GM19239 (cell line): ENCODE results near the gene GNAT3.

Experiments
- DNase-seq: peaks from one replicate; pipeline ENCODE4 v3.0.0; 2011; ENCODE audit warnings: low spot score; ENCODE audit not compliant: insufficient read length
- FAIRE-seq: peaks from 2 replicates; lab custom pipeline; 2011; peaks lifted over from hg19 to GRCh38; lab: Jason Lieb, UNC

GNAT3 gene

DNA sequence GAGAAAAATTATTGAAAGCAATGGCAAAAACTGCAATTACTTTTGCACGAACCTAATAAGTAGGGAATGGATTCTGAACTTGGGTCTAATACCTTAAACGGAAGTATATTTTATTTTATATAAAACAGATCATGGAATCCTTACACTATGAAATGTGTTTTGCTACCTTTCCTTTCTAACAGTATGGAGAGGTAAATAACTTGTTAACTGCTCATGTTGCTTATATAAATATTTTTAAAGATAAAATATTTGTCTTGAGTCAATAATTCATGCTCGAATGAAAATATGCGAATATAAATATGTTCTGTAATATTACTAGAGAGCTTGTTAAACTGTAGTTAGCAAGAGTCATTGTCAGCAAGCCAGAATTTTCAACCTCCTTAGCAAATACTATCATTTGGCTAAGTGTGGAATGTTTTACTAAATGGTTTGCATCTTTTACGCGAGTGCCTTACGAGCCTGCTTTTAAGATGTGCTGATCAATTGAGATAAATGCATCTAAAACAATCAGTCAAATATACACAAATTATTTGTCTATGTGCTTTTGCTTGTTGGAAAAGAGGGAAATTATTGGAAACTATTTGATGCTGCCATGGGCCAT is 5.9 kb downstream of the GNAT3 start:
- FAIRE-seq (no peak), DNase-seq (no peak)

DNA sequence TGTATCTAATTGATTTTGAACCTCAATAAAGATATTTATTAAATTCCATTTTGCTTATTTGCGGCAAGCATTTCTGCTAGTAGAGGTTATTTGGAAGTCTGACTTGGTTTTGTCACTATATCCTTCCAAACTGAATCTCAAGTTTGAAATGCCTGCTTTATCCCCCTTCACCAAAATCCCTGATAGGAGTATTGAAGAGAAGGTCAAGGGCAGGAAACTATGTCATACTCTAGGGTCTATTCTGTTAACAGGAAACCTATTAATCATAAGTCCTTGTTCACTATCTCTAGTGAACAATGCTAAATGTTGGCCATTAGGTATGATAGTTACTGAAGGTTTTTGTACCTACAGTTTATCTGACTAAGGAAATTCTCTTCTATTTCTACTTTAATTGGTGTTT is 11.5 kb downstream of the GNAT3 start:
- FAIRE-seq (no peak), DNase-seq (no peak)

DNA sequence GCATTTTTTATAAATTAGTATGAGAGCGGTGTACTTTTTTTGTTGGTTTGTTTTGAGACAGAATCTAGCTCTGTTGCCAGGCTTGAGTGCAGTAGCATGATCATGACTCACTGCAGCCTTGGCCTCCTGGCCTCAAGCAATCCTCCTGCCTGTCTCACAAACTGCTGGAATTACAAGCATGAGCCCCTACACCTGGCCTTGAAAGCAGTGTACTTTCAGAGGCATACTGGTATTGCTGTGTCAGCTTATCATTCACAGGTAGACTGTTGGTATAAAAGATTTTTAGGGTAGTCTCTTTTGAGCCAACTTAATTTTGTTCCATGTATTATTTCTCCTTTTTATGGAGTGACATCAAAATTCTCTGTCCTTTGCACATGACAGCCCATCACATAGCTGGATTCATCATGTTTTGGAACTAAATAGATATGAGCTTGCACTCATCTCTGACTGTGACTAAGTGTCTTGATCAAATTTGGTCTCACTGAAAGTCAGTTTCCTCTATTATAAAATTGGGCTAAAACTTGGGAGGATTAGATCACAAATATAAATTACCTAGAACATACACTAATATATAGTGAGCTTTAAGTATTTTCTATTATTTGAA is 12.4 kb downstream of the GNAT3 start:
- no peak for FAIRE-seq
- DNase-seq, result no peak

DNA sequence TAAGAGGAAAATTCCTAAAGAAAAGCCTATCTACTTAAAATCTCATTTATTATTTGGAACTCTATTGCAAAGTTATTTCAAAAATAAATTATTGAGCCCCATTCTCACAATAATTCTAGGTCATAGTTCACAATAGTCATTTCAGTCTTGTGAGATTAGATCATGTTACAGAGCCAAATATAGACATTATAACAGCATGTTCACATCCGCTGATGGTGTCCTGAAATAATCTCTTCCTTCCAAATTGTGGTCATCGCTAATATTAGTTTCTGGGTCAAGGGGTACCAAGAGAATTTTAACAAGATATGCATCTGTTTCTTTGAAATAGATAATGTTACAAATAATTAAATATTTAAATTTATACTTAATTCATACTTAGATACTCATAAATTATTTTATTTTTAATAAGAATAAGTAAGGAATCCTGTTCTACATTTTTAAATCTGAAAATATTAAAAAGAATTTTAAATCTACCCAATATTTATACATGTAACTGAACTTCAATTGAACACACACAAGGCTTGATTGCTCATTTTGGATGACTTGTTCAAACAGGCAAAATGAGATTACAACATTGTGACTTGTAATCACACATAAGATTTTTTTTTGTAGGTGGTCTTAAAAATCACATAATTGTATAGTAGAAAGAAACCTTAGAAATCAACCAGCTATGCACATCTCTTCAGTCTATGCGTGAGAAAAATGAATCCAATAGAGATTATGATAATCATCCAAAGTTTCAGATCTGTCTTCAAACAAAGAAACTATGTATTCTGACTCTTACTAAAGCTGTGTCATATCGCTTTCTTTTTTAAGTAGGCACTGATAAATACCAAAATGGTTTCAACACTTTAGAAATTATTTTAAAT is 13.1 kb downstream of the GNAT3 start:
- DNase-seq (no peak), FAIRE-seq (no peak)

DNA sequence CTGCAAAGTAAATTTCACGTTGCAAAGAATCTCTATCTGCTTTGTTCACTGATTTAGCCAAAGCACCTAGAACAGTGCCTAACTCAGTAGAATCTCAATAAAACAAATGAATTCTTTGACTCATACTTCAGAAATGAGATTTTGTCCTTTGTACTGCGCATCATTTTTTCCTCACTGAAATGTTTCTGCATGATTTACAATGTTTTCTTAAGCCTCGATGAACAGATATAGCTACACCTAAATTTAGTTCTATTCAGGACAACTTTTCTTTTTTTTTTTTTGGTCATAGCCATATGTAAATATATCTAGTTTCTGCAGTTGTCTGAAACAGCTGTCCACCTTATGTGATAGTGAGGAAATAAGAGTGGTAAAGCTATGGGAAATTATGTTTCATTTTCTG is 15.3 kb downstream of the GNAT3 start:
- no peak for DNase-seq
- no peak for FAIRE-seq

DNA sequence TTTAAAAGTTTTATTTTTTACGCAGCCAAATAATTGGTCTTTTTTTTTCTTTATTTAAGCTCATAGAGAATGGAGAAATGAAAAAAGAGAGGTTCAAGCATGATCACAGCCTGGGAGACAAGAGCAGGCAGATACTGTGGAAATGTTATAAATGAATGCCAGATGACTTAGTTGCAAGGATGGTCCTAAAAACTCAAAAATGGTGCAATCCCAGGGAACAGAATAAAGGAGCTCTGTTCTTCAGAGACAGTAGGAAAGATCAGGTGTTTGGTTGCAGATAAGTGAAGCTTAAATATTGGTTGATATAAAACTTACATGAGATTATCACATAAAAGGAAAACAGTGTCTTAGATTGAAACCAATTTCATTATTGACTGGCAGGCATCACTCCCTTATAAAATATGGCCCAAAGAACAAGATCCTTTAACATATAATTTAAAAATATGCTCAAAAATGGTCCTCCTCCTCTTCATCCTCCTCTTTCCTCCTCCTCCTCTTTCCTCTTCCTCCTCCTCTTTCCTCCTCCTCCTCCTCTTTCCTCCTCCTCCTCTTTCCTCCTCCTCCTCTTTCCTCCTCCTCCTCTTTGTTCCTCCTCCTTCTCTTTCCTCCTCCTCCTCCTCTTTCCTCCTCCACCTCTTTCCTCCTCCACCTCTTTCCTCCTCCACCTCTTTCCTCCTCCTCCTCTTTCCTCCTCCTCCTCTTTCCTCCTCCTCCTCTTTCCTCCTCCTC is 18.6 kb downstream of the GNAT3 start:
- FAIRE-seq, result no peak
- DNase-seq, result no peak

DNA sequence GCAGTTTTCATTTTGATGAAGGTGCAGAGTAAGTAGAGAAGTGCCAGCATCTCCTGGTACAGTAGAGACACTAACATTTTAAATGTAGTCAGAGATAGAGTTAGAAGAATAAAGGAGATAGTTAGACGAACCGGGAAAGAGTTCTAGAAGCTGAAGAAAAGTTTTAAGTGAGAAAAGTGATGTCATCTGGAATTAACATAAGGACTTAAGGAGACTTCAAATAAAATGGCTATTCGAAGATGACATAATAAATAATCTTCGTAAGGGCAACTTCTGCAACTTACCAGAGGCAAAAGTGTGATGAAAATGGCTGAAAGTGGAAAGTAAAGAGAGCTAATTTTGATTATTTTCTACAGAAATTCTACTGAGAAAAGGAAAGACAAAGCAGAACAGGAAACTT is 20.4 kb downstream of the GNAT3 start:
- DNase-seq, result no peak
- no peak for FAIRE-seq

DNA sequence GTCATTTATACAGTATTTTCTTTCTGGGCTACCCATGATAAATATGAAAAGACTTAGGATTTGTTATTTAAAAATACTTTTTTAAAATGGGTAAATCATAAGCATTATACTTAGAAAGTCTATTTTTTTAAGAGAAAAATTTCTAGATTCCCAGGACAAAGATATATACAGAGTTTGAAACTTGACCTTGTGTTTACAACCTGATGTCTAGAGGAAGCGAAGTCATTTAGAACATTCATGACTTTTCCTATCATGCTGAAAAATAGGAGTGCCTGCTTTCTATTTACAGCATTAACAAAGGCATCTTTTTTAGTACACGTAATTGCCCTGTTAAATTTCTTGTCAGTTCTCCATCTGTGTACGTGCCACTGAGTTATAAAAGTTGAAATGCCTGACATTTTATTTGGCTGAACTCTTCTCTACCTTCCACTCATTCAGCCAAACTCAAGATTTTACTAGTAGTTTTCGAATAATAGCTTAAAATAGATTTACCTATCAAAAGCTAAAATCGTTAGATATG is 23.0 kb downstream of the GNAT3 start:
- no peak for DNase-seq
- FAIRE-seq, result no peak

DNA sequence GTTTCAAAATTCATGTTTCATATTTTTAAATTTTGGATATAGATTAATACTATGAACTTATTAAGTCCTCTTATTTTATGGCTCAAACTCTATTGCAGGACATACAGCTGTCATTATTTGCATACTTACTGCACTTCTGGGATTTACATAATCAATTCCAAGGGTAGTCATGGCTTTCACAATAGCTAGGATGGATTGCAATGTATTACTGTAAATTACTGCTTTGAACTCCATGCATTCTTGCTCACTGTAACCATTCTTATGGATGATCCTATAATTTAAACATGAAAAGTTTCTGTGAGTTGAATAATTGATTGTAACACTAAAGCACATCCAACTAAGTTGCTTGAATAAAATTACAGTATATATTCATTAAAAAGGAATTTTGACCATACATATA is 23.5 kb downstream of the GNAT3 start:
- DNase-seq, result no peak
- no peak for FAIRE-seq

DNA sequence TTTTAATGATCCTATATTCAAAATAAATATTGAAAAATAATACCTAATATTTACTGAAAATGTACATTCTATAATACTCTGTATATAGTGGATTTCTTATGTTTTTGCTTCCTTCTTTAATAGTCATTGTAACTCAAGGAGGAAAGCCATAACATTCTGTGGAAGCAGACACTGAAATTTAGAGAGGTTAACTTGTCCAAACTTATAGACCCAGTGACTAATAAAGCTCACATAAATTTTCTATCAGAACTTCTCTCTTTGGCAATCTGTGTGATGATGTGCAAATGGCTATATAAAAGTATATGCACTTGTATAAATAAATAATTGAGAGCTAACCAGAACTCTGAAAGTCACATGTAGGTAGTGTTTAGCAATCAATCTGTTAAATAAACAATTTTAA is 26.1 kb downstream of the GNAT3 start:
- FAIRE-seq (no peak), DNase-seq (no peak)

DNA sequence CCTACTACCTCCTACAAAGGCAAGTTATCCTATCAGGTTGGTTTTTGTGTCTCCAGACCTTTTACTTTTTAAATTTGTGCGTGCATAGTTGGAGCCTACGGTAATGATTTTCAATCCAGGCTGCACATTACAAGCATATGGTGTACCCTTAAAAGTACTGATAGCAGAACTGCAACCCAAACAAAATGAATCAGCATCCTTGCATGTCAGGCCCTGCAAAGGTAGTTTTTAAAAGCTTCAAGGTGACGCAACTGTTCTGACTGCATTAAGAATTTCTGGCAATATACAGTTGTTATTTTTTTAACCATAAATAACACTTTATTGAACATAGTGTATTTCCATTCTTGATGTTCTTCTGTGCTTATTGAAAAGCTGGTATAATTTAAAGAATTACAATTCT is 28.9 kb downstream of the GNAT3 start:
- FAIRE-seq (no peak), DNase-seq (no peak)

DNA sequence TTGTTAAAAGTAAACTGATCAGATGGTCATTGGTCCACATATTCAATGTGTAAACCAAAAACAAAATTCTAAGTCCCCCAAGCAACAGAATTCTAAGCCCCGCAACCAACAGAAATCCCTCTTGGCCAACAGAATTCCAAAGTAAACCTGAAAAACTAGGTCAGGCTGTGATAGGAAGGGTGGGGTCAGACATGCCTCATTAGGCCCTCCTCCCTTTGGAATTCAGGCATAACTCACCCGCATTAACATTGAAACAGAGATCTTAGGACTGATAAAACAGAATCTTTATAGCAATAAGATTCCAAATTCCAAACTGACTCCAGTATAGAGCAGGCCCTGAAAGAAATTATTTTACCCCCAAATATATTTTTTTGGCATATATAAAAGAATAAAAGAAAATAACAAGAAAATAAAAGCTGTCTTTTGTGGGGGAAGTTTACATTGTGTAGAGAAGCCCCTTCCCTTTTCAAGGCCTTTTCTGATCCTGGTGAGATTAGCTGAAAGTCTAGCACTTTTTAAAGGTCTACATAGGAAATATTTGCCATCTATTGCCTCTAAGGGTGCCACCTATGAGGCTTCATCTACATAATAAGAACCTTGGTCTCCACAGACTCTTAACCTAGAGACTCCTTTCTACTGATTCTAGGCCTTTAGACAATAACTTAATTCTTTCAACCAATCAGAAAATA is 30.5 kb downstream of the GNAT3 start:
- no peak for DNase-seq

DNA sequence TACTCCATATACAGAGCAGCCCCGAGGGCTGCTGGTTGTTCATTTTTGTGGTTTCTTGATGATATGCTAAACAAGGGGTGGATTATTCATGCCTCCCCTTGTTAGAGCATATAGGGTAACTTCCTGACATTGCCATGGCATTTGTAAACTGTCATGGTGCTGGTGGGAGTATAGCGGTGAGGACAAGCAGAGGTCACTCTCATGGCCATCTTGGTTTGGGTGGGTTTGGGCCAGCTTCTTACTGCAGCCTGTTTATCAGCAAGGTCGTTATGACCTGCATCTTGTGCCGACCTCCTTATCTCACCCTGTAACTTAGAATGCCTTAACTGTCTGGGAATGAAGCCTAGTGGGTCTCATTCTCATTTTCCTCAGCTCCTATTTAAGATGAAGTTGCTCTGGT is 31.3 kb downstream of the GNAT3 start:
- FAIRE-seq (no peak), DNase-seq (no peak)

More for the DNA sequence above, 30.5 kb downstream of the GNAT3 start:
- no peak for FAIRE-seq

DNA sequence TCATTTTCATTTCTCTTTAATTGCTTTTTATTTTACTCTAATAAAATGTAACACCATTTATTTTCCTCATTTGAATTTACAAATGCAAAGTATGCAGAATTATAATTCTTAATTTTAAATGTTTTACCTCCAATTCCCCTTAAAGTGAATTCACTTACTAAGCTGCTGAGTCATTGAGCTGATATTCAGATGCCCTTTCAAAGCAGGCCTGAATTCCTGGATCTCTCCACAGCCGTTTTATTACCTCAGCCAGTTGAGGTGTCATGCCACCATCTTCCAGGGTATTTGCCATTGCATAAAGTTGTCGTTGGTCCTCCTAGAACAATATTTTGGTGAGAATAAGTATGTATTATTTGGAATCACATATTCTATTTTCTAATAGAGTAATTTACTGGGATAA is 33.2 kb downstream of the GNAT3 start:
- FAIRE-seq (no peak), DNase-seq (no peak)

DNA sequence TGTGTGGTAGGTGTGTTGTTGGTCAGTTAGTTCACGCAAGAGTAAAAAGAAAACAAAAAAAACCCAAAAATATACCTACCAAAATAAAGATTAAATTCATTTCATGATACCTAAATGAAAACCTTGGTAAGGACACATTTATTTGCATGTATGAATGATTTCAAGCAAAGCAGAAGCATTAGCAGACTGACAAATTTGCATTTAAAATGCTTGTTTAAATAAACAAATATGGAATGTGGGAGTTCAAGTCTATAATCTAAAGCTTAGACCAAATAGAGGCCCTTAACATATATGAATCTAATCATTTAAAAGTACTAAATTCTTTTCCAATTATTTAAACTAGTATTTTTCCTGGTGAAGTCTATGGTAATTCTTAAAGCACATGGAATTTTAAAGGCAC is 35.8 kb downstream of the GNAT3 start:
- no peak for DNase-seq
- FAIRE-seq, result no peak

DNA sequence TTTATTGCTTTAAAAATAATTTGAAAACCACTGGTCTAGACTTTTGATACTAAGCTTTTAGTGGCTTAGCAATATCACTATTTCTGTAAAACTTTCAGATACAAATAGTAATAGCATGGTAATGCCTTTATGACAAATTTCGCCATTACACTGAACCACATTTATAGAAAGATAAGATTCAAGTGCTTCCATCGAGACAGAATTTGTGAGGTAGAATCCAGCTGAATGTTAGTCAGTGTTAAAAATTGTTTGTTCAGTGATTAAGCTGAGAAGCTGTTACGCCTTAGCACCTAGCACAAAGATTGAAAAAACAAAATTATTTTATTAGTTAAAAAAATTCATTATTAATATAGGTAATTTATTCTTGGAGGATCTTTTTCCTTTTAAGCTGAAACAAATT is 36.5 kb downstream of the GNAT3 start:
- no peak for DNase-seq
- FAIRE-seq, result no peak

DNA sequence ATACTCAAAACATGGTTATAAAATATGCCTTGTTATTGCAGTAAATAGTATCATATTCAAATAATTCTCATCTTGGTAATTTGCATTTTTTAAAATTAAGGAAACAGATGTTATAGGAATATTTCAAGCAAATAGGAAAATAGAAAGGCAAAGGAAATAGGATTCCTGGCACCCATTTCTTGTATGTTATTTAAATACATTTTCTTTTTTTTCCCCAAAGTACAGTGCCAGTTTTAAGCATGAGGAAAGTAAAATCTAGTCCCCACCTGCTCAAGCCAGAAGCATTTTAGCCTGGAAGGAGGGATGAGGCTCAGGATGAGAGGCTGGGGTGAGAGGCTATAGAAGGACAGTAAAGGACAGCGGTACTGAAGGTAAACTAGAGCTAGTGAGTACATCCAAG is 38.1 kb downstream of the GNAT3 start:
- FAIRE-seq (no peak), DNase-seq (no peak)

DNA sequence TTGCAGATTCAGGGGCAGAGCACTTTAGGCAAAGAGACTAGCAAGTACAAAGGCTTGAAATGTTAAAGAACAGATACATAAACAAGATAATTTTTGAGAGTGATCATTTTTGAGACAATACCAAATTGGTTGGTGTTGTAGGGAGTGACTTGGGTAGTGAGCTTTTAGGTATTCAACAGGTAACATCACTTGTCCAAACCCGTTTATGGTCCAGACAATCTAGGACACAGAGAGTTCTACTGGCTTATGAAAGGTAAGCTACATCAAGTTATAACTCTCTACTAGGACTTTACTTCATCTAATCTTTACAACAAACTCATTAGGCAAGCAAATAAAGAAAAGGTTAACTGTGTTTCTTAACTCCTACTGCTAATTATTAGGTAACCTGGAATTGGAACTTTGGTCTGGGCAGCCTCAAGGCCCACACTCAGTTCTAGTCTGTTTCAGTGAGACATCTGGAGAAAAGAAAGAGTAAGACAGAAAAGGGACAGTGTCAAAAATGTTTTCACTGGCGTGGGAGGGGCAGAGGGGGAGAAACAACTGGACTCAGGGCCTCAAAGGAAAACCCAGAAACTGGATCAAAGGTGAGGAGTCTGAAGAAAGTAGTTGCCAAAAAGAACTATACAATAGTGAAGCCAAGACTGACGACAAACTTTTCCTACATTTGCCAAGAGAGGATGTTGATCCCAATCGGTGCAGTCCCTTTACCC is 39.2 kb downstream of the GNAT3 start:
- DNase-seq (no peak), FAIRE-seq (no peak)

DNA sequence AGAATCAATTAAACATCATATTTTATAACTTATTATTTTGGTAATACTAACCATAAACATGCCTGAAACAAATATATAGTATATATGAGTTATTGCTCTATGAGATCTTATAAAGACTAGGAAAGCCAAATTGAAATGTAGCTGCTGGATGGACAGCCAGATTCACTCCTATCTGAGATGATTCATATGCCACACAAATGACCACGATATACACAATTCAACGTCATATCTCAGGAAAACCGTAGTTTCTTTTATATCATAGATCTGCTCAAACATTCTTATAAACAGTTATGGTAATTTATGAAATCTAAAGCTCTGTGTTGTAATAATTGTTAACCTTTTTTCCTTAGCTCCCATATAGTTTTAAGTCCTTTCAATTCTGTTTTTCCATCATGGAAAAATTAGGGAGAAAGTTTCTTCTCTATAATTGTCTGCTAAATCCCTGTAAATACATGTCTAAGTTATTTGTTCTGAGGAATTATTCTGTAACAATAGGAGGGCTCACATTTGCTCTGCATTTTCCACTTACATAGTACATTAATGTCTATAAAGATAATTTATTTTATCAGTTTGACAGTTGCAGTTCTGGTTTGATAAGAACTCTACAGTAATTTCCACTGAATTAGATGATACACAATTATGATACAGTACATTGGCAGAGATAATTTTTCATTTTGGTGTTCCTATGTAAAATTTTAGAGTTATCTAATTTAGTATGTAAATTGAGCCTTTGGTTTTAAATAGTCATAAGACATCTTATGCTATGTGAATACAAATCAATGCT is 42.7 kb downstream of the GNAT3 start:
- DNase-seq (no peak), FAIRE-seq (no peak)
